Liver (tissue), 9 donors: ENCODE measurements around the gene VAPA. TPM values are rescaled to one million over a fixed set of nuclear protein-coding genes. Genes with fewer than 3 reads are reported as not detected.

Experiments
- DNase-seq: peaks from one replicate; pipeline ENCODE4 v3.0.0-alpha.2; 2017; ENCODE audit warnings: low spot score
- H3K27ac ChIP-seq, 2 donors: one replicate each; pipeline ENCODE4 v1.7.0; 2013; ENCODE audit warnings: inconsistent platforms in 2 of 2, low read length in 2 of 2, control low read depth in 1 of 2, low read depth in 1 of 2, mild to moderate bottlenecking in 1 of 2
- H3K27me3 ChIP-seq, 4 donors: one replicate each; pipeline versions ENCODE4 v1.6.1 to v1.7.0; 2013; ENCODE audit warnings: low read length in 3 of 4, inconsistent platforms in 1 of 4, mild to moderate bottlenecking in 1 of 4, moderate library complexity in 1 of 4; ENCODE audit not compliant: control insufficient read depth in 4 of 4, insufficient read depth in 4 of 4
- H3K36me3 ChIP-seq, 4 donors: one replicate each; pipeline versions ENCODE4 v1.6.1 to v1.7.0; 2013; ENCODE audit warnings: low read length in 3 of 4, mild to moderate bottlenecking in 3 of 4, low read depth in 1 of 4, moderate library complexity in 1 of 4; ENCODE audit not compliant: control insufficient read depth in 4 of 4, insufficient read depth in 3 of 4
- H3K4me1 ChIP-seq, 4 donors: one replicate each; pipeline versions ENCODE4 v1.6.1 to v1.7.0; 2013; ENCODE audit warnings: low read length in 3 of 4, mild to moderate bottlenecking in 3 of 4, moderate library complexity in 1 of 4; ENCODE audit not compliant: control insufficient read depth in 4 of 4, insufficient read depth in 4 of 4
- H3K4me3 ChIP-seq, 3 donors: one replicate each; pipeline versions ENCODE4 v1.6.1 to v1.7.0; 2013; ENCODE audit warnings: low read length in 3 of 3, control low read depth in 1 of 3, low read depth in 1 of 3, mild to moderate bottlenecking in 1 of 3
- H3K9ac ChIP-seq, 2 donors: one replicate each; pipeline ENCODE4 v1.7.0; 2013; ENCODE audit warnings: low read length in 2 of 2, mild to moderate bottlenecking in 2 of 2, moderate library complexity in 2 of 2, control low read depth in 1 of 2, low read depth in 1 of 2
- H3K9me3 ChIP-seq, 4 donors: one replicate each; pipeline versions ENCODE4 v1.6.1 to v1.7.0; 2013; ENCODE audit warnings: low read length in 3 of 4; ENCODE audit not compliant: control insufficient read depth in 4 of 4
- FOXA1 ChIP-seq: IDR thresholded peaks from 2 replicates; pipeline ENCODE4 v1.6.1; 2016; ENCODE audit warnings: antibody characterized with exemption
- FOXA2 ChIP-seq: IDR thresholded peaks from 2 replicates; pipeline ENCODE4 v1.6.1; 2016; ENCODE audit warnings: antibody characterized with exemption
- GABPA ChIP-seq, 2 donors: IDR thresholded peaks in 1 of 2; conservative IDR thresholded peaks in 1 of 2; 2 replicates each; pipeline ENCODE4 v1.6.1; 2016; ENCODE audit warnings: antibody characterized with exemption in 2 of 2, mild to moderate bottlenecking in 1 of 2, moderate library complexity in 1 of 2
- HNF4A ChIP-seq, 2 donors: conservative IDR thresholded peaks; 2 replicates each; pipeline ENCODE4 v1.6.1; 2016; ENCODE audit warnings: antibody characterized with exemption in 2 of 2, mild to moderate bottlenecking in 2 of 2
- MAX ChIP-seq: IDR thresholded peaks from 2 replicates; pipeline ENCODE4 v1.6.1; 2016; ENCODE audit warnings: antibody characterized with exemption
- NR2F2 ChIP-seq: IDR thresholded peaks from 2 replicates; pipeline ENCODE4 v1.6.1; 2016; ENCODE audit warnings: antibody characterized with exemption
- RAD21 ChIP-seq, 2 donors: IDR thresholded peaks; 2 replicates each; pipeline ENCODE4 v1.6.1; 2016; ENCODE audit warnings: antibody characterized with exemption in 2 of 2, mild to moderate bottlenecking in 2 of 2
- RXRA ChIP-seq, 2 donors: IDR thresholded peaks; 2 replicates each; pipeline ENCODE4 v1.6.1; 2017 to 2018; ENCODE audit warnings: antibody characterized with exemption in 2 of 2, mild to moderate bottlenecking in 1 of 2
- SP1 ChIP-seq: IDR thresholded peaks from 2 replicates; pipeline ENCODE4 v1.6.1; 2018; ENCODE audit warnings: antibody characterized with exemption, mild to moderate bottlenecking
- TAF1 ChIP-seq: conservative IDR thresholded peaks from 2 replicates; pipeline ENCODE4 v1.6.1; 2016; ENCODE audit warnings: antibody characterized with exemption, mild to moderate bottlenecking
- WGBS: extraction: QIAGEN DNeasy Blood & Tissue Kit; methylation state at CpG from one replicate; pipeline ENCODE4 v1.1.7; 2013; 5-methylcytosine and 5-hydroxymethylcytosine counted together
- polyA plus RNA-seq, 2 donors: library from polyadenylated mRNA; stranded (reverse) in 1 of 2; unstranded in 1 of 2; fragments of 200-250 nt in 1 of 2; fragments of >200 nt in 1 of 2; fragmentation: Nextera tagmentation in 1 of 2; extraction: Ambion mirVana in 1 of 2; gene quantifications; one replicate each; pipeline versions ENCODE4 v1.2.1 to v1.2.3, GENCODE V29; 2013 to 2015
- total RNA-seq, 2 donors: library from RNA; depleted of rRNA; stranded (reverse); fragments of >200 nt; gene quantifications; one replicate each; pipeline ENCODE4 v1.2.3, GENCODE V29; 2014
- TF ChIP-seq, protein P1 (sequence below): IDR thresholded peaks from 2 replicates; pipeline ENCODE4 v1.6.1; 2016; ENCODE audit warnings: antibody characterized with exemption, mild to moderate bottlenecking
- TF ChIP-seq, protein P2 (sequence below): IDR thresholded peaks from 2 replicates; pipeline ENCODE4 v1.6.1; 2016; ENCODE audit warnings: antibody characterized with exemption
- TF ChIP-seq, protein P3 (sequence below): fragments of 150-350 bp; IDR thresholded peaks from 2 replicates; pipeline ENCODE4 v1.5.1; 2017; ENCODE audit warnings: improper control_type of control experiment, low read depth, low read length; ENCODE audit not compliant: missing input control
- TF ChIP-seq, protein P4 (sequence below): IDR thresholded peaks from 2 replicates; pipeline ENCODE4 v1.6.1; 2016; ENCODE audit warnings: antibody characterized with exemption
- donor health status: healthy.
- donor health status: healthy.
- donor health status: healthy.
- donor health status: healthy.
- donor health status: healthy.

VAPA gene
- total and polyA plus RNA-seq, 4 donors: 80.7 to 114 (median 91.0) TPM

GRCh38 chr18:9884090-9884489, 29.7 kb upstream of the VAPA start:
- TF ChIP-seq NR2F2 (no peak), HNF4A (conservative IDR thresholded peaks at IDR 0.05) (no peak), TAF1 (no peak), SP1 (no peak)
- TF ChIP-seq, protein P1, sequence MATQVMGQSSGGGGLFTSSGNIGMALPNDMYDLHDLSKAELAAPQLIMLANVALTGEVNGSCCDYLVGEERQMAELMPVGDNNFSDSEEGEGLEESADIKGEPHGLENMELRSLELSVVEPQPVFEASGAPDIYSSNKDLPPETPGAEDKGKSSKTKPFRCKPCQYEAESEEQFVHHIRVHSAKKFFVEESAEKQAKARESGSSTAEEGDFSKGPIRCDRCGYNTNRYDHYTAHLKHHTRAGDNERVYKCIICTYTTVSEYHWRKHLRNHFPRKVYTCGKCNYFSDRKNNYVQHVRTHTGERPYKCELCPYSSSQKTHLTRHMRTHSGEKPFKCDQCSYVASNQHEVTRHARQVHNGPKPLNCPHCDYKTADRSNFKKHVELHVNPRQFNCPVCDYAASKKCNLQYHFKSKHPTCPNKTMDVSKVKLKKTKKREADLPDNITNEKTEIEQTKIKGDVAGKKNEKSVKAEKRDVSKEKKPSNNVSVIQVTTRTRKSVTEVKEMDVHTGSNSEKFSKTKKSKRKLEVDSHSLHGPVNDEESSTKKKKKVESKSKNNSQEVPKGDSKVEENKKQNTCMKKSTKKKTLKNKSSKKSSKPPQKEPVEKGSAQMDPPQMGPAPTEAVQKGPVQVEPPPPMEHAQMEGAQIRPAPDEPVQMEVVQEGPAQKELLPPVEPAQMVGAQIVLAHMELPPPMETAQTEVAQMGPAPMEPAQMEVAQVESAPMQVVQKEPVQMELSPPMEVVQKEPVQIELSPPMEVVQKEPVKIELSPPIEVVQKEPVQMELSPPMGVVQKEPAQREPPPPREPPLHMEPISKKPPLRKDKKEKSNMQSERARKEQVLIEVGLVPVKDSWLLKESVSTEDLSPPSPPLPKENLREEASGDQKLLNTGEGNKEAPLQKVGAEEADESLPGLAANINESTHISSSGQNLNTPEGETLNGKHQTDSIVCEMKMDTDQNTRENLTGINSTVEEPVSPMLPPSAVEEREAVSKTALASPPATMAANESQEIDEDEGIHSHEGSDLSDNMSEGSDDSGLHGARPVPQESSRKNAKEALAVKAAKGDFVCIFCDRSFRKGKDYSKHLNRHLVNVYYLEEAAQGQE: no peak
- no peaks in the 10 kb centered on the region for H3K27me3 ChIP-seq
- H3K4me3 ChIP-seq: no peak overlapping the region
- no peaks in the 10 kb centered on the region for H3K9me3 ChIP-seq
- no peak overlapping the region for H3K9ac ChIP-seq
- H3K36me3 ChIP-seq: no peaks in the 10 kb centered on the region
- H3K27ac ChIP-seq: no peak overlapping the region
- 85% methylated on average over 6 of the region's 6 CpGs for WGBS
- H3K4me1 ChIP-seq: no peaks in the 10 kb centered on the region
- DNase-seq: no peak

DNA sequence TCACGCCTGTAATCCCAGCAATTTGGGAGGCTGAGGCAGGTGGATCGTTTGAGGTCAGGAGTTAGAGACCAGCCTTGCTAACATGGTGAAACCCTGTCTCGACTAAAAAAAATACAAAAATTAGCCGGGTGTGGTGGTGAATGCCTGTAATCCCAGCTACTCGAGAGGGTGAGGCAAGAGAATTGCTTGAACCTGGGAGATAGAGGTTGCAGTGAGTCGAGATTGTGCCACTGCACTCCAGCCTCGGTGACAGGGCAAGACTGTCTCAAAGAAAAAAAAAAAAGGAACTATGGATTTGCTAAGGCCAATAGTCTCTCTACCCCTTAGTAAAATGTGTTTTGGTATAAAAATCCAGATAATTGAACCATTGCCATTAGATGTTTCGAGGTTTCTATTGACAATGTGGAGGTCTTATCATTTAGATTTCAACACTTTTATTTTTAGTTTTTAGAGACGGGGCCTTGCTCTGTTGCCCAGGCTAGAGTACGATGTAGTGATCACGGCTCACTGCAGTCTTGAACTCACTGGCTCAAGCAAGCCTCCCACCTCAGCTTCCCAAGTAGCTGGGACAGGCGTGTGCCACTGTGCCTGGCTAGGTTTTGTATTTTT, 29.2 kb upstream of the VAPA start:
- Histone ChIP-seq H3K9me3 (no peaks in the 10 kb centered on the region), H3K9ac (no peak overlapping the region), H3K27ac (no peak overlapping the region), H3K36me3 (no peaks in the 10 kb centered on the region), H3K4me1 (no peaks in the 10 kb centered on the region), H3K4me3 (no peak overlapping the region), H3K27me3 (no peaks in the 10 kb centered on the region)
- 88% methylated on average over 12 of the region's 12 CpGs for WGBS
- no peak for DNase-seq
- TF ChIP-seq HNF4A (conservative IDR thresholded peaks at IDR 0.05): no peak
- TF ChIP-seq, protein P2, sequence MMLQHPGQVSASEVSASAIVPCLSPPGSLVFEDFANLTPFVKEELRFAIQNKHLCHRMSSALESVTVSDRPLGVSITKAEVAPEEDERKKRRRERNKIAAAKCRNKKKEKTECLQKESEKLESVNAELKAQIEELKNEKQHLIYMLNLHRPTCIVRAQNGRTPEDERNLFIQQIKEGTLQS: no peak

- DNase-seq: no peak
- Histone ChIP-seq H3K36me3 (no peaks in the 10 kb centered on the region), H3K9ac (no peak within 1 kb of the TSS), H3K9me3 (no peaks in the 10 kb centered on the region), H3K4me3 (no peak within 1 kb of the TSS), H3K27me3 (no peaks in the 10 kb centered on the region), H3K4me1 (no peaks in the 10 kb centered on the region), H3K27ac (no peak within 1 kb of the TSS)
- WGBS: 90% methylated on average over 8 of the region's 8 CpGs
- no peak for TF ChIP-seq FOXA1
- TF ChIP-seq, protein P3, sequence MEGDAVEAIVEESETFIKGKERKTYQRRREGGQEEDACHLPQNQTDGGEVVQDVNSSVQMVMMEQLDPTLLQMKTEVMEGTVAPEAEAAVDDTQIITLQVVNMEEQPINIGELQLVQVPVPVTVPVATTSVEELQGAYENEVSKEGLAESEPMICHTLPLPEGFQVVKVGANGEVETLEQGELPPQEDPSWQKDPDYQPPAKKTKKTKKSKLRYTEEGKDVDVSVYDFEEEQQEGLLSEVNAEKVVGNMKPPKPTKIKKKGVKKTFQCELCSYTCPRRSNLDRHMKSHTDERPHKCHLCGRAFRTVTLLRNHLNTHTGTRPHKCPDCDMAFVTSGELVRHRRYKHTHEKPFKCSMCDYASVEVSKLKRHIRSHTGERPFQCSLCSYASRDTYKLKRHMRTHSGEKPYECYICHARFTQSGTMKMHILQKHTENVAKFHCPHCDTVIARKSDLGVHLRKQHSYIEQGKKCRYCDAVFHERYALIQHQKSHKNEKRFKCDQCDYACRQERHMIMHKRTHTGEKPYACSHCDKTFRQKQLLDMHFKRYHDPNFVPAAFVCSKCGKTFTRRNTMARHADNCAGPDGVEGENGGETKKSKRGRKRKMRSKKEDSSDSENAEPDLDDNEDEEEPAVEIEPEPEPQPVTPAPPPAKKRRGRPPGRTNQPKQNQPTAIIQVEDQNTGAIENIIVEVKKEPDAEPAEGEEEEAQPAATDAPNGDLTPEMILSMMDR: no peak
- no peak for TF ChIP-seq SP1
- TF ChIP-seq RXRA (IDR thresholded peaks at IDR 0.05): no peak
- TF ChIP-seq HNF4A (conservative IDR thresholded peaks at IDR 0.05): no peak
- TF ChIP-seq GABPA (IDR thresholded peaks at IDR 0.05 in 1 of 2, conservative IDR thresholded peaks at IDR 0.05 in 1 of 2): no peak
- TF ChIP-seq, protein P1: no peak
- TF ChIP-seq, protein P4, sequence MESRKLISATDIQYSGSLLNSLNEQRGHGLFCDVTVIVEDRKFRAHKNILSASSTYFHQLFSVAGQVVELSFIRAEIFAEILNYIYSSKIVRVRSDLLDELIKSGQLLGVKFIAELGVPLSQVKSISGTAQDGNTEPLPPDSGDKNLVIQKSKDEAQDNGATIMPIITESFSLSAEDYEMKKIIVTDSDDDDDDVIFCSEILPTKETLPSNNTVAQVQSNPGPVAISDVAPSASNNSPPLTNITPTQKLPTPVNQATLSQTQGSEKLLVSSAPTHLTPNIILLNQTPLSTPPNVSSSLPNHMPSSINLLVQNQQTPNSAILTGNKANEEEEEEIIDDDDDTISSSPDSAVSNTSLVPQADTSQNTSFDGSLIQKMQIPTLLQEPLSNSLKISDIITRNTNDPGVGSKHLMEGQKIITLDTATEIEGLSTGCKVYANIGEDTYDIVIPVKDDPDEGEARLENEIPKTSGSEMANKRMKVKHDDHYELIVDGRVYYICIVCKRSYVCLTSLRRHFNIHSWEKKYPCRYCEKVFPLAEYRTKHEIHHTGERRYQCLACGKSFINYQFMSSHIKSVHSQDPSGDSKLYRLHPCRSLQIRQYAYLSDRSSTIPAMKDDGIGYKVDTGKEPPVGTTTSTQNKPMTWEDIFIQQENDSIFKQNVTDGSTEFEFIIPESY: no peak
- TF ChIP-seq FOXA2: no peak
- no peak for TF ChIP-seq RAD21 (IDR thresholded peaks at IDR 0.05)
- TF ChIP-seq MAX: no peak
Measured at GRCh38 chr18:9885170-9886004, 28.4 kb upstream of the VAPA start, which contains the start of gene TXNDC2. TSS of gene TXNDC2 (plus strand) at chr18:9885973. CDS start at chr18:9886681, 708 bp downstream.
